GM19023 (cell line): ENCODE results near the gene ARMCX5.

Experiments used
- ATAC-seq: cut with Tn5 transposase; IDR thresholded peaks from one replicate; pipeline ENCODE4 v1.9.1; 2021; ENCODE audit warnings: mild to moderate bottlenecking, moderate library complexity; ENCODE audit not compliant: unreplicated experiment

Gene ARMCX5

GRCh38 chrX:102599084-102599950 is at the start of gene ARMCX5:
Gene ARMCX5, plus strand, starts transcription at chrX:102599515. Its CDS starts 2,627 bp downstream, at chrX:102602142.
- peak; percentile 90 for ATAC-seq

DNA sequence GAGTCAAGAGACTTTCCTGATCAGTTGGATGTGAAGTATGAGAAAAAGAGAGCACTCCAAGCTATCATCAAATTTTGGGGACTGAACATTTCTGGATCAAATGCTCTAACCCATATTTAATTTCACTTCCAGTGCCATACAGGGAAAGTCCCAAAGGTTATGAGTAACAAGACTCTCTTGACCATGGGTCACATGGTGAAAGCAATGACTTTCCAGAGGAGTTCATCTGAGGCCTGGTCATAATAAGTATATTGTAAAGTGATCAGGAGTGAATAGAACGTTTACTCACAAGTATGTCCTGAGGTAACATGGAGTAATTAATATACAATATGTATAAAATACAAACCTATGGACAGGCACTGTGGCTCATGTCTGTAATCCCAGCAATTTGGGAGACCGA is 40.7 kb upstream of the ARMCX5 start:
- ATAC-seq: no peak

DNA sequence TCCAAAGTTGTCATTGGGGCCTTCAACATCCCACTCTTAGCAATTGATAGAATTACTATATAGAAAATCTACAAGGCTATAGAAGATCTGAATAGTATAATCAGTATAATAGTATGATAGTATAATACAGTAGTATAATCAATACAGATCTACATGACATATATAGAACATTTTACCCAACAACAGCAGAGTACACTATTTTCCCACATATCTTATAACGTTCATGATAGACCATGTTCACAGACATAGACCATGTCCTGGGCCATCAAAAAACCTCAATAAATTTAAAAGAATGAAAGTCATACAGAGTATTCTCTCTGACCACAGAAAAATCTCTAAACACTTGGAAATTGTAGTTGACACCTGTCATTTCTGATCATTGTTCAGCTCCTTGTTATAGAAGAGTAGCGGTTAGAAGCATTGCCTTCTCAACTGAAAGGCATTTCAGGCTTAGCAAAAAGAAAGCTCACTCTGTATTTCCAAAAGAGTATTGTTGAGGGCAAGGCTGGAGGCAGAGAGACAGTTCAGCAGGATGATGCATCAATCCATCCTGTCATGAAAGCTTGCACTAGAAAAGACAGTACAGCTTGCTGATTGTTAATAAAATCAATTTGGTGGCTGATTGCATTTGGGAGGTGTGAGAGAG is 38.8 kb upstream of the ARMCX5 start:
- ATAC-seq: no peak

- ATAC-seq: no peak
These were observed 18.4 kb upstream of the ARMCX5 start for GRCh38 chrX:102580891-102581290.

- no peak for ATAC-seq
These were observed 5.9 kb upstream of the ARMCX5 start for GRCh38 chrX:102593367-102593766.

DNA sequence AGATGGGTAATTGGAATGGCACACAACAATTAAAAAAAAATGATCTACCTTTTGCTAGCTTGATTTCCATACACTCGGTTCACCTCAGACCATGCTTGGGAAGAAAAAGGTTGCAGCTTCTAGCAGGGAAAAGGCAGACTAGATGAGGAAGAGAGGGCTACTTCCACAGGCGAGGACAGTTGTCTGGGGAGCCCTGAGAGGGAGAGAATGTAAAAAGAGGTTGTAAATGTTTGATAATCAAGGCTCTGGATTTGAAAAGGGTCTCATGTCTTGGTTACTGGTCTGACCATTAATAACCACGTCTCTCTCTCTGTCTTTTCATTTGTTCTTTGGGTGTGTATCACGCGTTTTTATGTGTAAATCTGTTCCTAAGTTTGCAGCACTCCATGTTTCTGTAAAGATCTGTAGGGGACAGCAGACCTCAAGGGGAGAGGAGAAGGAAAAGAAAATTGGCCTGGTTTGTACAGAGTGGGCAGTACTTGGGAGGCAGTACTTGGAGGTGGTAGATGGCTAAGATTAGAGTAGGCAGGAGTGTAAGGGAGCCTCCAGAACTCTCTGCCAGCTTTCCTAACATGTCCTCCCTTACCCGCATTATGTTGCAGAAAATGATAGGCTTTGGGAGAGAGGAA is 750 bp downstream of the ARMCX5 start:
- ATAC-seq: peak; percentile 4

GRCh38 chrX:102604327-102604726 is 5.0 kb downstream of the ARMCX5 start:
- ATAC-seq: no peak

DNA sequence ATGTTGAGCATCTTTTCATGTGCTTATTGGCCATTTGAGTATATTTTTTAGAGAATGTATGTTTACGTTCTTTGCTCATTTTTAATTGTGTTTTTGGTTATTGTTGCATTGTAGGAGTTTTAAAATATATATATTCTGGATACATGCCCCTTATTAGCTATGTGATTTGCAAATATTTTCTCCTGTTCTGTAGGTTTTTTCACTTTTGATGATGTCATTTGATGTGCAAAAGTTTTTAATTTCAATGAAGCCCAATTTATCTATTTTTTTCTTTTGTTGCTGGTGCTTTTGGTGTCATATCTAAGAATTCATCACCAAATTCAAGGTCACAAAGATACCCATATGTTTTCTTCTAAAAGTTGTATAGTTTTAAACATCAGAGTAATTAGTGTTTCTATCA is 6.8 kb downstream of the ARMCX5 start:
- ATAC-seq: no peak

- ATAC-seq: no peak
These were observed 11.6 kb downstream of the ARMCX5 start for GRCh38 chrX:102610905-102611304.

- no peak for ATAC-seq
These were observed 24.8 kb downstream of the ARMCX5 start for GRCh38 chrX:102624105-102624504.

DNA sequence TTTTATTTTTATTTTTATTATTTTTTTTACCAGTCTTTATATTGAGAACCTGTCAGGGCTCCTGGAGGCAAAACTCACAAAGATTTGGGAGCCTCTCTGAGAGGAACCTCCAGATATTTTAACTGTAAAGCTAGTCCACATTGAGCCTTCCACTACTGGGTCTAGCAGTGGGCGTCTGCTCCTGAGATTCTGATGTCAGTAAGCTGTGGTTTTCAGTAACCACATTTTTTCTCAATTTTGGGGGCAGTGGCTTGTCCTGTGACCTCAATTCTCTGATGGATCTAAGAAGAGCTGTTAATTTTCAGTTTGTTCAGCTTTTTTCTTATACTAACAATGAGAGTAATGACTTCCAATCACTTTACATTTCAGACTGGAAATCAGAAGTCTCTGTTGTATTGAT is 28.3 kb downstream of the ARMCX5 start:
- ATAC-seq: no peak

- ATAC-seq: no peak
These were observed 38.2 kb downstream of the ARMCX5 start for GRCh38 chrX:102637561-102637960.

DNA sequence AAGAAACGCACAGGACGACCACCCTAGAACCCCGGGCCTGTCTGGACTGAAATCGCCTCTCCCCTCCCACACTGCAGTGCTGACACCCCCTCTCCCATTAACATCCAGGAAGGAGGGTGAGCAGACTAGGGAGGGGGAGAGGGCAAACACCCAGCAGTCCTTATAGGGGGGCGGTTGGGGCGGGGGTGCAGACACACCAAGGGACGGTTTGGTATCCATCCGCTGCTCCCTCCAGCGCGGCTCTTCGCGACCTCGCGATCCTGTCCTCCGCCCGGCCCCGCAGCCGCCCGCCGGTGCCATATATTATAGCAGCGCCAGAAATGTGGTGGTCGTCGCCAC is 51.6 kb downstream of the ARMCX5 start:
- no peak for ATAC-seq

DNA sequence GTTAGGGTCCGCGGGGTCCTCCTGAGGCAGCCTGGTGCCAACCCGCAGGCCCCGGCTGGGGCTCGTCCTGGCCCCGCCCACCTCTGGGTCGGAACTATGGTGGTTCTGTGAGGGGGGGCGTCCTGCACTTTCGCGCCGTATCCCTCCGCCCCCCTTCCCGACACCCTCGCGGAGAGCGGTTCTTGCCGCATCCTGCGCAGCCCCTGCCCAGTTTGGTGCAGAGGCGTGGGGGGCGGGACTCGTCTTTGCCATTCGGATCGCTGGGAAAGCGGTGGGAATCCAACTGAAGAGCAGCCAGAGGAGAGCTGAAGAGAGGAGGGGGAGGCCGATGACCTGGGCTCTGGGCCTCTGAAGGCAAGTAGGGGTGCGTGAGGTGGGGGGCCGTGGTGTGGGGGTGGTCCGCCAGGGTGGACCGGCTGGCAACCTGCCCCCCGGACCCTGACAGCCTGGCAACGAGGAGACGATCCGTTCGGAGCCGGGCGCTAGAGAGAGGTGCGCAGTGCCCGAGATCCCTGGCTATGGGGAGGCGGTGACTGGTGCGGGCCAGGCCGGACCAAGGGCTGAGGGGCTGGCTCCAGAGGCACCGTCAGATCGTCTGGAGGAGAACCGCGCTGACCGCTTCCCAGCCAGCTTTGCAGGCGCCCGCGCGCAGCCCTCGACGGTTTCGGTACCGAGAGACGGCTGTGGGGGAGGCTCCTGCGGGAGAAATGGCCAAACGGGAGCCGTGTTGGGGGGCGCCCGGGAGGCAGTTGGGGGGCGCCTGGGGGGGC is 52.1 kb downstream of the ARMCX5 start, which contains the start of gene GPRASP1:
Gene GPRASP1, plus strand, starts transcription at position 242 of the 770 bp plus-strand sequence. CDS start 2,431 bp downstream, outside the sequence.
- ATAC-seq: peak; percentile 42

- peak; percentile 51 for ATAC-seq
These were observed 52.8 kb downstream of the ARMCX5 start for GRCh38 chrX:102652031-102652688.
